ENCODE results near the gene PLPPR1.

PLPPR1 gene

GRCh38 chr9:101047848-101048397, 19.4 kb downstream of the PLPPR1 start:
- no peak for DNase-seq (ENCODE audit: extremely low read depth, insufficient read length)
- Histone ChIP-seq H3K36me3 (ENCODE audit: control insufficient read depth, insufficient read depth, low read length) (no peaks in the 10 kb centered on the region), H3K27me3 (replicated peaks; ENCODE audit: control insufficient read depth, insufficient read depth, low read length) (no peaks in the 10 kb centered on the region), H3K4me3 (replicated peaks; ENCODE audit: low read depth, low read length) (no peak overlapping the region)
- no peak for TF ChIP-seq CTCF (IDR thresholded peaks at IDR 0.05; ENCODE audit: insufficient read depth, low read length, poor library complexity, severe bottlenecking)

- no peak overlapping the region for H3K4me3 ChIP-seq (replicated peaks; ENCODE audit: low read depth, low read length)
- no peaks in the 10 kb centered on the region for H3K36me3 ChIP-seq (ENCODE audit: control insufficient read depth, insufficient read depth, low read length)
- H3K27me3 ChIP-seq (replicated peaks; ENCODE audit: control insufficient read depth, insufficient read depth, low read length), result no peaks in the 10 kb centered on the region
- TF ChIP-seq CTCF (IDR thresholded peaks at IDR 0.05; ENCODE audit: insufficient read depth, low read length, poor library complexity, severe bottlenecking), result no peak
- no peak for DNase-seq (ENCODE audit: extremely low read depth, insufficient read length)
These were observed 22.1 kb downstream of the PLPPR1 start for GRCh38 chr9:101050650-101051049.

- no peak for TF ChIP-seq CTCF (IDR thresholded peaks at IDR 0.05; ENCODE audit: insufficient read depth, low read length, poor library complexity, severe bottlenecking)
- no peak for DNase-seq (ENCODE audit: extremely low read depth, insufficient read length)
- Histone ChIP-seq H3K36me3 (ENCODE audit: control insufficient read depth, insufficient read depth, low read length) (no peaks in the 10 kb centered on the region), H3K27me3 (replicated peaks; ENCODE audit: control insufficient read depth, insufficient read depth, low read length) (no peaks in the 10 kb centered on the region; the same call in 1 of the 2 replicates), H3K4me3 (replicated peaks; ENCODE audit: low read depth, low read length) (no peak overlapping the region)
These were observed 26.1 kb downstream of the PLPPR1 start for GRCh38 chr9:101054657-101055056.

- no peaks in the 10 kb centered on the region for H3K36me3 ChIP-seq (ENCODE audit: control insufficient read depth, insufficient read depth, low read length)
- no peak for DNase-seq (ENCODE audit: extremely low read depth, insufficient read length)
- no peak for TF ChIP-seq CTCF (IDR thresholded peaks at IDR 0.05; ENCODE audit: insufficient read depth, low read length, poor library complexity, severe bottlenecking)
- H3K27me3 ChIP-seq (replicated peaks; ENCODE audit: control insufficient read depth, insufficient read depth, low read length), result no peaks in the 10 kb centered on the region; the same call in 1 of the 2 replicates
- H3K4me3 ChIP-seq (replicated peaks; ENCODE audit: low read depth, low read length), result no peak overlapping the region
These were observed 27.0 kb downstream of the PLPPR1 start for GRCh38 chr9:101055516-101055915.

GRCh38 chr9:101062686-101063085, 34.2 kb downstream of the PLPPR1 start:
- Histone ChIP-seq H3K36me3 (ENCODE audit: control insufficient read depth, insufficient read depth, low read length) (no peaks in the 10 kb centered on the region), H3K4me3 (replicated peaks; ENCODE audit: low read depth, low read length) (no peak overlapping the region), H3K27me3 (replicated peaks; ENCODE audit: control insufficient read depth, insufficient read depth, low read length) (no peaks in the 10 kb centered on the region; the same call in 1 of the 2 replicates)
- TF ChIP-seq CTCF (IDR thresholded peaks at IDR 0.05; ENCODE audit: insufficient read depth, low read length, poor library complexity, severe bottlenecking), result no peak
- DNase-seq (ENCODE audit: extremely low read depth, insufficient read length), result no peak

- no peaks in the 10 kb centered on the region for H3K27me3 ChIP-seq (replicated peaks; ENCODE audit: control insufficient read depth, insufficient read depth, low read length)
- TF ChIP-seq CTCF (IDR thresholded peaks at IDR 0.05; ENCODE audit: insufficient read depth, low read length, poor library complexity, severe bottlenecking), result no peak
- DNase-seq (ENCODE audit: extremely low read depth, insufficient read length), result no peak
- H3K4me3 ChIP-seq (replicated peaks; ENCODE audit: low read depth, low read length), result no peak overlapping the region
- no peaks in the 10 kb centered on the region for H3K36me3 ChIP-seq (ENCODE audit: control insufficient read depth, insufficient read depth, low read length)
These were observed 34.7 kb downstream of the PLPPR1 start for GRCh38 chr9:101063192-101063591.
